Stimulated activated CD4-positive, alpha-beta T cell treated with anti-CD3 and anti-CD28 coated beads, Interleukin-4, amount 100 ng/mL, for 4 hours (primary cell): ENCODE data around the gene ZNF236.
"Not testable (repeated sequence)": the region's sequence is repeated elsewhere in the genome, so short reads cannot be mapped to it uniquely, and the experiment has no call there.

Source experiments
- DNase-seq, 2 experiments: peaks; one replicate each; pipeline ENCODE4 v3.0.0-alpha.2; 2020

Gene ZNF236

GRCh38 chr18:77012806-77013541, 190.6 kb downstream of the ZNF236 start:
- DNase-seq = no peak

GRCh38 chr18:77013811-77014521, 191.6 kb downstream of the ZNF236 start:
- DNase-seq = no peak

GRCh38 chr18:77014538-77014937, 192.2 kb downstream of the ZNF236 start:
- no peak for DNase-seq

- DNase-seq = no peak
These were observed 192.8 kb downstream of the ZNF236 start for GRCh38 chr18:77015169-77015568.

GRCh38 chr18:77015771-77016710, 193.7 kb downstream of the ZNF236 start:
- no peak for DNase-seq

GRCh38 chr18:77016936-77017335, 194.6 kb downstream of the ZNF236 start:
- no peak for DNase-seq

- no peak for DNase-seq
These were observed 195.0 kb downstream of the ZNF236 start for GRCh38 chr18:77017355-77017754.

- DNase-seq = not testable (repeated sequence)
These were observed 196.3 kb downstream of the ZNF236 start for GRCh38 chr18:77018650-77019049.

GRCh38 chr18:77019641-77020040, 197.3 kb downstream of the ZNF236 start:
- no peak for DNase-seq
